ENCODE data around the gene ADAP1. TPM values are rescaled to one million over a fixed set of nuclear protein-coding genes. Genes with fewer than 3 reads are reported as not detected.

Gene ADAP1
- total RNA-seq, 6 experiments from 2014 or later = 1.4 to 4.2 (median 2.7) TPM

DNA sequence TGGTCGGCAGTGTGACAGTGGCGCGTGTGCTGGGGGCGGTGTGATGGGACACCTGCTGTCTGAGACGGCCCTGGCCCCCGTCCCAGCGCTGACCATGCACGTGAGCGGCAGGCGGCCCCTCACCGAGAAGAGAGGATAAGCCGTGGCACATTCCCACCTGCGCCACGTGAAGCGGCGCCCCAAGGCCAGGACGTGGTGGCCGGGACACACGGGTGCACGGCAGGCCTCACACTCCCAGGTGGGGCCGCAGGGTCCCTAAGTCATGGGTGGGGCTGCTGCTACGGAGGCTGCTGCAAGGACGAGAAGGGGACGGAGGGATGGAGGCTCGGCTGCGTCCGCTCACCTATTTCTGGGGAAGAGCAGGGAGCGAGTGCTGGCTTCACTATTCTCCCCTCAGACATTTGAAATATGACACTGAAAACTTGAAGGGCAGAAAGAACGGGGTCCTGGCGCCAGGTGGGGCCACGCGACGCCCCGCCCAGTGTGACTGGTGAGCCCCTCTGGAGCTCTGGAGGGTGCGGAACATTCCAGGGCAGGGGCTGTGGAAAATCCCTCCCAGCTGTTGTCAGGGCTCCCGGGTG, 36.0 kb upstream of the ADAP1 start:
- no peaks in the 10 kb centered on the region for H3K36me3 ChIP-seq
- no peak for ATAC-seq
- H3K4me1 ChIP-seq = peaks cover 0 to 7% (median 0%) of the 10 kb centered on the region in 4 donors
- H3K27ac ChIP-seq = no peak overlapping the region
- no peaks in the 10 kb centered on the region for H3K9me3 ChIP-seq
- H3K27me3 ChIP-seq = no peaks in the 10 kb centered on the region
- TF ChIP-seq POLR2A (IDR thresholded peaks at IDR 0.05) = no peak
- TF ChIP-seq CTCF (IDR thresholded peaks at IDR 0.05) = no peak
- H3K4me3 ChIP-seq = no peak overlapping the region
- intact Hi-C loops (cut with DNase I) = loop anchor here (10.0 kb wide), 2 partner anchors 154 to 184 kb away; no protein-coding TSS in a partner anchor
- no peak for DNase-seq
- no CpG with 5 or more reads among the region's 36 CpGs for WGBS (ENCODE audit: insufficient coverage, low coverage, low lambda C conversion rate, missing lambda C conversion rate)

- intact Hi-C loops (cut with DNase I) = no loop called here
These were observed 34.6 kb upstream of the ADAP1 start for GRCh38 chr7:988963-989529.

GRCh38 chr7:988426-988911, 34.0 kb upstream of the ADAP1 start:
- WGBS (ENCODE audit: insufficient coverage, low coverage, low lambda C conversion rate, missing lambda C conversion rate) = 0% methylated on average over 4 of the region's 24 CpGs
- intact Hi-C loops (cut with DNase I) = no loop called here
- Histone ChIP-seq H3K4me1 (peaks cover 0 to 7% (median 0%) of the 10 kb centered on the region in 4 donors), H3K27ac (no peak overlapping the region), H3K36me3 (no peaks in the 10 kb centered on the region), H3K9me3 (no peaks in the 10 kb centered on the region), H3K4me3 (no peak overlapping the region), H3K27me3 (no peaks in the 10 kb centered on the region)
- no peak for DNase-seq
- no peak for ATAC-seq
- TF ChIP-seq CTCF (IDR thresholded peaks at IDR 0.05) (no peak), POLR2A (IDR thresholded peaks at IDR 0.05) (no peak)

More at GRCh38 chr7:988963-989529, 34.6 kb upstream of the ADAP1 start:
- H3K4me1 ChIP-seq = peaks cover 0 to 7% (median 0%) of the 10 kb centered on the region in 4 donors
- ATAC-seq (no peak), DNase-seq (no peak)
- no peaks in the 10 kb centered on the region for H3K27me3 ChIP-seq
- no peaks in the 10 kb centered on the region for H3K36me3 ChIP-seq
- H3K27ac ChIP-seq = no peak overlapping the region
- H3K9me3 ChIP-seq = no peaks in the 10 kb centered on the region
- no peak for TF ChIP-seq CTCF (IDR thresholded peaks at IDR 0.05)
- no peak for TF ChIP-seq POLR2A (IDR thresholded peaks at IDR 0.05)
- H3K4me3 ChIP-seq = no peak overlapping the region
- WGBS (ENCODE audit: insufficient coverage, low coverage, low lambda C conversion rate, missing lambda C conversion rate) = 76% methylated on average over 4 of the region's 15 CpGs

- TF ChIP-seq CTCF (IDR thresholded peaks at IDR 0.05) = no peak
- WGBS (ENCODE audit: insufficient coverage, low coverage, low lambda C conversion rate, missing lambda C conversion rate) = 50% methylated on average over 2 of the region's 6 CpGs
- no peak overlapping the region for H3K27ac ChIP-seq
These were observed 33.4 kb upstream of the ADAP1 start for GRCh38 chr7:987909-988308.

More at GRCh38 chr7:987909-988308, 33.4 kb upstream of the ADAP1 start:
- Histone ChIP-seq H3K4me3 (no peak overlapping the region), H3K4me1 (peaks cover 0 to 6% (median 0%) of the 10 kb centered on the region in 4 donors), H3K36me3 (no peaks in the 10 kb centered on the region), H3K27me3 (no peaks in the 10 kb centered on the region), H3K9me3 (no peaks in the 10 kb centered on the region)
- DNase-seq (no peak), ATAC-seq (no peak)
- intact Hi-C loops (cut with DNase I) = no loop called here
